Activated naive CD8-positive, alpha-beta T cell treated with anti-CD3 and anti-CD28 coated beads for 36 hours (primary cell): ENCODE measurements around the gene GIPC2. TPM values are rescaled to one million over a fixed set of nuclear protein-coding genes. Genes with fewer than 3 reads are reported as not detected.
"Not testable (repeated sequence)": the region's sequence is repeated elsewhere in the genome, so short reads cannot be mapped to it uniquely, and the experiment has no call there.

Source experiments
- DNase-seq: peaks from one replicate; pipeline ENCODE4 v3.0.0; 2021
- H3K27ac Mint-ChIP-seq: one replicate; pipeline ENCODE4 v1.8.0; 2022; ENCODE audit warnings: mild to moderate bottlenecking, moderate library complexity, mixed read lengths
- H3K27me3 Mint-ChIP-seq: one replicate; pipeline ENCODE4 v1.8.0; 2022; ENCODE audit warnings: mild to moderate bottlenecking, mixed read lengths
- H3K36me3 Mint-ChIP-seq: one replicate; pipeline ENCODE4 v1.8.0; 2021; ENCODE audit warnings: mild to moderate bottlenecking, mixed read lengths
- H3K4me1 Mint-ChIP-seq: one replicate; pipeline ENCODE4 v1.8.0; 2021; ENCODE audit warnings: mixed read lengths
- H3K4me3 Mint-ChIP-seq: one replicate; pipeline ENCODE4 v1.8.0; 2022; ENCODE audit warnings: mild to moderate bottlenecking, moderate library complexity, mixed read lengths
- H3K9me3 Mint-ChIP-seq: one replicate; pipeline ENCODE4 v1.8.0; 2022; ENCODE audit warnings: mixed read lengths
- total RNA-seq, 2 experiments: library from RNA; stranded (reverse); gene quantifications; one replicate each; pipeline ENCODE4 v1.2.3, GENCODE V29; 2021

The GIPC2 gene
- total RNA-seq, 2 experiments from 2014 or later, result 0.14 to 0.20 TPM

- Mint-ChIP-seq H3K27ac (no peak overlapping the region), H3K4me1 (no peaks in the 10 kb centered on the region), H3K36me3 (peaks cover 7% of the 10 kb centered on the region), H3K9me3 (peaks cover 2% of the 10 kb centered on the region), H3K27me3 (no peaks in the 10 kb centered on the region), H3K4me3 (no peak overlapping the region)
- DNase-seq, result no peak
Observed at GRCh38 chr1:78019024-78019423, 26.7 kb upstream of the GIPC2 start.

DNA sequence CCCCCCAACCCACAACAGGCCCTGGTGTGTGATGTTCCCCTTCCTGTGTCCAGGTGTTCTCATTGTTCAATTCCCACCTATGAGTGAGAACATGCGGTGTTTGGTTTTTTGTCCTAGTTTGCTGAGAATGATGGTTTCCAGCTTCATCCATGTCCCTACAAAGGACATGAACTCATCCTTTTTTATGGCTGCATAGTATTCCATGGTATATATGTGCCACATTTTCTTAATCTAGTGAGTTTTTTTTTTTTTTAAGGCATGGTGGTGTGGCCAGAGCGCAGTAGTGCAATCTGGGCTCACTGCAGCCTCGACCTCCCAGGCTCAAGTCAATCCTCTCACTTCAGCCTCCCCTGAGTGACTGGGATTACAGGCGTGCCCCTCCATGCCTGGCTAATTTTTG lies 24.6 kb upstream of the GIPC2 start:
- H3K4me1 Mint-ChIP-seq, H3K9me3 Mint-ChIP-seq, DNase-seq, H3K27ac Mint-ChIP-seq, H3K36me3 Mint-ChIP-seq, H3K27me3 Mint-ChIP-seq, H3K4me3 Mint-ChIP-seq: not testable (repeated sequence)

DNA sequence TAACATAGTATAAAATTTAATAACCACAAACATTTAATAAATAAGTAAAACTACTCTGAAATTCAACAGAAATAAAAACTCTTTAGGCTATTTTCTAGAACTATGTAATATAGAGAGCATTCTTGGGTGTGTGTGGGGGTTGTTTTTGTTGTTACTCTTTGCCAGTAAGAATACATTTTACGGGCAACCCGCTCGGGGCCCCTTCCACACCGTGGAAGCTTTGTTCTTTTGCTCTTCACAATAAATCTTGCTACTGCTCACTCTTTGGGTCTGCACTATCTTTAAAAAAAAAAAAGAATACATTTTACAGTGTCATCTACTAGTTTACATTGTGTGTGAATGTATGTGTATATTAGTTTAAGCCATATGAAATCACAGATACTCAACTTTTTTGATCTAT lies 16.0 kb upstream of the GIPC2 start:
- DNase-seq, result no peak
- Mint-ChIP-seq H3K27me3 (peaks cover 8% of the 10 kb centered on the region), H3K36me3 (no peaks in the 10 kb centered on the region), H3K4me3 (no peak overlapping the region), H3K4me1 (no peaks in the 10 kb centered on the region), H3K9me3 (no peaks in the 10 kb centered on the region), H3K27ac (no peak overlapping the region)

- Mint-ChIP-seq H3K36me3 (no peaks in the 10 kb centered on the region), H3K4me1 (no peaks in the 10 kb centered on the region), H3K4me3 (no peak overlapping the region), H3K9me3 (no peaks in the 10 kb centered on the region), H3K27ac (no peak overlapping the region), H3K27me3 (peaks cover 8% of the 10 kb centered on the region)
- DNase-seq, result no peak
Observed at GRCh38 chr1:78032996-78033796, 12.6 kb upstream of the GIPC2 start.

DNA sequence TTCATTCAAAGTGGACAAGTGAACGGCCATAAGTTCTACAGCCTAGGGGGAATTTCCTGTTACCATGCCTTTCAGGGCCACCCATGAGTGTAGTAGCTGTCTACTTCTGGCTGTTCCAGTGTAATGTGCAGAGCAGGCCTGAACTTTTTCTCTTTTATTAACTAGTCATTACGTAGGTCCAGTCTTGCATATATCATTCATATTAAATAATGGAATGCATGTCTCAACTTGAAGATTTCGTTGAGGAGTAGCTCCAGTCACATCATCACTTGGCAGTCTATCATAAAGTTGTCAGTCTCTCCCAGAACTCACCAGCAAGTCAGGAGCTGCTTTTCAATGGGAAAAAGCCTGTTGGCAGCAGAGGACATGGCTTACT lies 12.0 kb upstream of the GIPC2 start:
- no peaks in the 10 kb centered on the region for H3K36me3 Mint-ChIP-seq
- peaks cover 2% of the 10 kb centered on the region for H3K4me1 Mint-ChIP-seq
- DNase-seq, result no peak
- no peak overlapping the region for H3K4me3 Mint-ChIP-seq
- H3K9me3 Mint-ChIP-seq, result no peaks in the 10 kb centered on the region
- peaks cover 8% of the 10 kb centered on the region for H3K27me3 Mint-ChIP-seq
- H3K27ac Mint-ChIP-seq, result no peak overlapping the region

DNA sequence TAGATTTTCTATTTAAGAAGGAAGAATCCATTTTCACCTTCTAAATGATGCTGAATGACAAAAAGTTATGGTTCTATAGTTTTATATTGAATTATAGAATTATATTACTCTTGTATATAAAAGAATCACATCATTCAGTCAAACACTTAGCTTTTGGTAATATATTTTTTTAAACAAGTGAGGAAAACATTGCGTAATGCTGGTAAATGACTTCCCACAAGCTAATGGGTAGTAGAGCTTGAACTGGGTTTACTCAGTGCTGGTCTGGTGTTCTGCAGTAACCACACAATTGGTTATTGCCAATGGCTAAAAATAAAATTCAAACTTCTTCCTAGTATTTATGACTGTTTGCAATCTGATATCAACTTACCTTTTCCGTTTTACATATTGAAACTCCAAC lies 10.6 kb upstream of the GIPC2 start:
- Mint-ChIP-seq H3K4me3 (no peak overlapping the region), H3K27ac (no peak overlapping the region), H3K4me1 (peaks cover 4% of the 10 kb centered on the region), H3K36me3 (no peaks in the 10 kb centered on the region), H3K9me3 (no peaks in the 10 kb centered on the region), H3K27me3 (peaks cover 8% of the 10 kb centered on the region)
- no peak for DNase-seq

- no peak for DNase-seq
- no peak overlapping the region for H3K4me3 Mint-ChIP-seq
- H3K4me1 Mint-ChIP-seq, result peaks cover 13% of the 10 kb centered on the region
- no peaks in the 10 kb centered on the region for H3K36me3 Mint-ChIP-seq
- H3K27ac Mint-ChIP-seq, result no peak overlapping the region
- no peaks in the 10 kb centered on the region for H3K9me3 Mint-ChIP-seq
- peaks cover 8% of the 10 kb centered on the region for H3K27me3 Mint-ChIP-seq
Observed at GRCh38 chr1:78036450-78036849, 9.3 kb upstream of the GIPC2 start.

DNA sequence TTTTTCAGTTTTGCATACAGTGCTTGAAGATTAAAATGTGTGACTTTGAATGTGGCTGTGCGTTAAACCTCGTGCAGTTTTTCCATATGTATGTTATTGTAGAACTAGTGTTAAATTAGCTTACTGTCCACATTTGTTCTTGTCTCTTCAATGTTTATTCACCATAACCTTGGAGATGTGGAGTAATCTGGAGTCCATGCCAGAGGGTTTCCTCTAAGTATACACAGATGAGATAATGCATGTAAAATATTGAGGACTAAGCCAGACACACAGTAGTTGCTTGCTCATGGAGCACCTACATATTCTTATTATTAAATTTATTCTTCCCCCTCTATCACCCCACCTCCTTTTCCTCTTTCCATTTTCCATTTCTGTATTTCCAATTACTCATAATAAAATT lies 7.7 kb upstream of the GIPC2 start:
- Mint-ChIP-seq H3K9me3 (no peaks in the 10 kb centered on the region), H3K36me3 (no peaks in the 10 kb centered on the region), H3K4me1 (peaks cover 15% of the 10 kb centered on the region), H3K27ac (no peak overlapping the region), H3K27me3 (peaks cover 8% of the 10 kb centered on the region), H3K4me3 (no peak overlapping the region)
- DNase-seq, result no peak

DNA sequence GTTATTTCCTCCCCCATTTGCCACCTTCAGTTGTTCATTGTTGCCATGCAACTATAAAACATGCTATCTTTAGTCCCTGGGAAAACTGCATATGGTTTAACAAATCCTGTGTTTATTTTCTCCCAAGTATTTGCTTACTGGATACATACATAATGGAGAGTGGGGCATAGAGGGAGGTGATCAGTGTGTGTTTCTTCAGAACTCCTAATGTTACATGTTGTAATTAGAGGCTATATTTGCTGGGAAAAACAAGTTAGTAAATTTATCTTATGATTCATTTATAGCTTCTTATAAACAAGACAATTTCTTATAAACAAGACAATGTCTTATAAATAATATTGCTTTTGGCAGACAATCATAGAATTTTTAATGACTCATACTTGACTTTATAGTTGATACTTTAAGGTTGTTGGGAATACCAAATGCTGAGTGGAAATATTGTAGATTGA lies 7.3 kb upstream of the GIPC2 start:
- Mint-ChIP-seq H3K9me3 (no peaks in the 10 kb centered on the region), H3K4me1 (peaks cover 15% of the 10 kb centered on the region), H3K27ac (no peak overlapping the region), H3K4me3 (no peak overlapping the region), H3K27me3 (peaks cover 10% of the 10 kb centered on the region), H3K36me3 (no peaks in the 10 kb centered on the region)
- no peak for DNase-seq

DNA sequence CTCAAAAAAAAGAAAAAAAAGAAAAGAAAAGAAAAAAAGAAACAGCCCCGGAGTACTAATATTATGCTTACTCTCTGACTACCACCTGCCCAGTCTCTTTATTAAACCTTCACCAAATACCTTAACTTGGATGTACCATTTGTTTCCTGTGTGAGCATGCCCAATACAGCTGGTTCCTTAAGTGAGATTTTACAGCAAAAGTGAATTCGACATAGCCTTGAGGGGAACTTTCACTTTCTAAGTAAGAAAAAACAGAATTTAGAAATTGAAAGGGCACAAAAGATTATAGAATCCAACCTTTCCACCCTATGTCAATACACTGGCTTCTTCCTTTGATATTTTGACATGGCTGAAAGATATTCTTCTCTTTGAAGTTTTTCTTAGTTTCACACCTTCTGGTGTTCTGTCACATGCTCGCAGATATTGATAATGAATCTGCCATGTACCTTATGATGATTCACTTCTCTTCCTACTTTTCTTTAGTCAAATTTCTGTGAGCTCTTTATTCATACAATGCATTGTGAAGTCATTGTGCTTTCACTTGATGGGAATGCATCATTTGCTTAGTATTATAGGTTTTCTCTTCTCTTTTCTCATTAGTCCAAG lies 5.2 kb upstream of the GIPC2 start:
- peaks cover 26% of the 10 kb centered on the region for H3K4me1 Mint-ChIP-seq
- peak overlapping the region; percentile 75 for H3K27ac Mint-ChIP-seq
- peaks cover 22% of the 10 kb centered on the region for H3K27me3 Mint-ChIP-seq
- H3K4me3 Mint-ChIP-seq, result peak overlapping the region; percentile 66
- no peaks in the 10 kb centered on the region for H3K36me3 Mint-ChIP-seq
- no peak for DNase-seq
- H3K9me3 Mint-ChIP-seq, result no peaks in the 10 kb centered on the region

GRCh38 chr1:78043436-78043835 lies 2.3 kb upstream of the GIPC2 start:
- Mint-ChIP-seq H3K27ac (no peak overlapping the region), H3K36me3 (no peaks in the 10 kb centered on the region), H3K9me3 (peaks cover 2% of the 10 kb centered on the region), H3K4me3 (no peak overlapping the region), H3K4me1 (peaks cover 43% of the 10 kb centered on the region), H3K27me3 (peaks cover 48% of the 10 kb centered on the region)
- DNase-seq, result no peak

DNA sequence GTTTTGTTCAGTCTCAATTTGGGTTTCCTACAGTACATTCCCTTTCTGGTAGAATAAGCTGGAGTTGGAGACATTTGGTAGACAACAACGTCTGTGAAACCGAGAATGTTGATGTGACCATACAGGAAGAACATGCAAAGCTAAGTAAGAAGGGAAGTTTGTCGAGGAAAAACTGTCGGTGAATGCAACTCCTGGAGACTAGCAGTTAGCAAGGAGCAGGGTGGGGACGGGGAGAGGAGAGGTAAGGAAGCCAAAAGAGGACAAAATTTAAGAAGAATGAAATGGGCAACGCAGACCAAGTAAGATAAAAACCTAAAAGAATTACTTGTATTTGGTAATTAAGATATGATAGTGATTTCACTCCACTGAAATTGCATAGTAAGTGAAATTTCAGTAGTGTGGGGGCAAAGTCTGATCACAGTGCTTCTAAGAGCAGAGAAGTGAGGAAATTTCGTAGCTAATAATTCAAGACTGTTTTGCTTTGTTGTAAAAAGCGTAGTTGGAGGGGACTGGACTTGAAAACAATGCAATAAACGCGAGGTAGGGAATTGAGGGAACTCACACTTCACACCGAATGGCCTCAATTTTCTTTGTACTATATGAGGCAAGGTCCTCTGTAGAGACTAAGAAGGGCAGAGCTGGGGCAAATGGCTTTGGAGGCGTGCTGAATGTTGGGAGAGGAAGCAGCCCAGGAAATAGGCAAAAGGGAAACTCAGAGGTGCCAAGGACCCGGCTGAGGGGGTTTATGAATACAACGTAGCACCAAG lies 787 bp upstream of the GIPC2 start:
- no peaks in the 10 kb centered on the region for H3K36me3 Mint-ChIP-seq
- peaks cover 51% of the 10 kb centered on the region for H3K4me1 Mint-ChIP-seq
- H3K27ac Mint-ChIP-seq, result no peak overlapping the region
- no peak for DNase-seq
- peaks cover 51% of the 10 kb centered on the region for H3K27me3 Mint-ChIP-seq
- peak overlapping the region; percentile 66 for H3K4me3 Mint-ChIP-seq
- peaks cover 2% of the 10 kb centered on the region for H3K9me3 Mint-ChIP-seq

DNA sequence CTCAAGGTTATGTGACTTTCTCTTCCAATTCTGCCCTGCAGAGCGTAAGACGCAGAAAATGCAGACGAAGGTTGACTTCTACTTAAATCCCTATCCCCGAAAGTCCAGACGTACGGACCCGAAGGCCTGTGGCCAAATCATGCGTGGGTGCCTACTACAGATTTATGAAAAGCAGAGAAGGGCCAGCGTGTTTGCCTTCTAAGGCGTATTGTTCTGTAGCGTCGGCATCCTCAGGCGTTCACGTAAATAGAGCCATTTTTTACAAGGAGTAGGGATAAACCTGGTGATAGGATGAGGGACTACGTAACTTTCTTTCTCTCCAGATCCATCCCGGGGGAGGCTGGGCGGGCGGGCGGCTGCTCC lies 222 bp upstream of the GIPC2 start:
- H3K4me1 Mint-ChIP-seq, result peaks cover 47% of the 10 kb centered on the region
- peak overlapping the region; percentile 66 for H3K4me3 Mint-ChIP-seq
- H3K36me3 Mint-ChIP-seq, result no peaks in the 10 kb centered on the region
- H3K9me3 Mint-ChIP-seq, result peaks cover 2% of the 10 kb centered on the region
- no peak for DNase-seq
- H3K27ac Mint-ChIP-seq, result no peak overlapping the region
- peaks cover 51% of the 10 kb centered on the region for H3K27me3 Mint-ChIP-seq

- no peak overlapping the region for H3K27ac Mint-ChIP-seq
- H3K4me3 Mint-ChIP-seq, result no peak overlapping the region
- peaks cover 39% of the 10 kb centered on the region for H3K4me1 Mint-ChIP-seq
- peaks cover 2% of the 10 kb centered on the region for H3K9me3 Mint-ChIP-seq
- DNase-seq, result no peak
- no peaks in the 10 kb centered on the region for H3K36me3 Mint-ChIP-seq
- peaks cover 59% of the 10 kb centered on the region for H3K27me3 Mint-ChIP-seq
Observed at GRCh38 chr1:78047106-78047505, 1.3 kb downstream of the GIPC2 start.

- no peaks in the 10 kb centered on the region for H3K36me3 Mint-ChIP-seq
- H3K9me3 Mint-ChIP-seq, result peaks cover 2% of the 10 kb centered on the region
- no peak for DNase-seq
- H3K27ac Mint-ChIP-seq, result no peak overlapping the region
- peaks cover 39% of the 10 kb centered on the region for H3K4me1 Mint-ChIP-seq
- peaks cover 59% of the 10 kb centered on the region for H3K27me3 Mint-ChIP-seq
- H3K4me3 Mint-ChIP-seq, result no peak overlapping the region
Observed at GRCh38 chr1:78047631-78048030, 1.9 kb downstream of the GIPC2 start.
